ENCODE results near the gene COL26A1.

GRCh38 chr7:101516851-101517250 lies 154.2 kb downstream of the COL26A1 start:
- TF ChIP-seq EZH2phosphoT487 (IDR thresholded peaks at IDR 0.05; ENCODE audit: borderline replicate concordance, low read depth, low read length) (no peak), CTCF (conservative IDR thresholded peaks at IDR 0.05; ENCODE audit: low read length) (no peak)

All from OCI-LY7 (cell line).